GM12872 (cell line): ENCODE data around the gene COL6A1.

Experiments
- TF ChIP-seq, protein P1 (sequence below): IDR thresholded peaks from 3 replicates; pipeline ENCODE4 v1.5.1; 2011; ENCODE audit warnings: low read depth, mild to moderate bottlenecking, low read length, moderate library complexity; ENCODE audit not compliant: insufficient read depth

The COL6A1 gene

DNA sequence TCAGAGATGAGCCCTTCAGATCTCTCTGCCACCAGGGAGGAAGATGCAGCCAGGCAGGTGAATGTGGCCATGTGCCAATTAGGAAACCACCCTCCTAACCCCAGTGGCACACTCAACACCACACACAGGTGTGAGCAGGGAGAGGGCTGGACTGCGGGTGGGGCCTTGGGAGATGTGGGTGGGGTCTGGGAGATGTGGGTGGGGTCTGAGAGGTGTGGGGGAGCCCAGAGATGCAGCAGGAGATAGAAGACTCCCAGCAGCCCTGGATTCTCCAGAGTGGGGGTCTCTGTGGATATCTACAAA is 43.2 kb upstream of the COL6A1 start:
- TF ChIP-seq, protein P1, sequence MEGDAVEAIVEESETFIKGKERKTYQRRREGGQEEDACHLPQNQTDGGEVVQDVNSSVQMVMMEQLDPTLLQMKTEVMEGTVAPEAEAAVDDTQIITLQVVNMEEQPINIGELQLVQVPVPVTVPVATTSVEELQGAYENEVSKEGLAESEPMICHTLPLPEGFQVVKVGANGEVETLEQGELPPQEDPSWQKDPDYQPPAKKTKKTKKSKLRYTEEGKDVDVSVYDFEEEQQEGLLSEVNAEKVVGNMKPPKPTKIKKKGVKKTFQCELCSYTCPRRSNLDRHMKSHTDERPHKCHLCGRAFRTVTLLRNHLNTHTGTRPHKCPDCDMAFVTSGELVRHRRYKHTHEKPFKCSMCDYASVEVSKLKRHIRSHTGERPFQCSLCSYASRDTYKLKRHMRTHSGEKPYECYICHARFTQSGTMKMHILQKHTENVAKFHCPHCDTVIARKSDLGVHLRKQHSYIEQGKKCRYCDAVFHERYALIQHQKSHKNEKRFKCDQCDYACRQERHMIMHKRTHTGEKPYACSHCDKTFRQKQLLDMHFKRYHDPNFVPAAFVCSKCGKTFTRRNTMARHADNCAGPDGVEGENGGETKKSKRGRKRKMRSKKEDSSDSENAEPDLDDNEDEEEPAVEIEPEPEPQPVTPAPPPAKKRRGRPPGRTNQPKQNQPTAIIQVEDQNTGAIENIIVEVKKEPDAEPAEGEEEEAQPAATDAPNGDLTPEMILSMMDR: no peak

GRCh38 chr21:45938811-45939520 is 42.6 kb upstream of the COL6A1 start:
- TF ChIP-seq, protein P1: no peak

DNA sequence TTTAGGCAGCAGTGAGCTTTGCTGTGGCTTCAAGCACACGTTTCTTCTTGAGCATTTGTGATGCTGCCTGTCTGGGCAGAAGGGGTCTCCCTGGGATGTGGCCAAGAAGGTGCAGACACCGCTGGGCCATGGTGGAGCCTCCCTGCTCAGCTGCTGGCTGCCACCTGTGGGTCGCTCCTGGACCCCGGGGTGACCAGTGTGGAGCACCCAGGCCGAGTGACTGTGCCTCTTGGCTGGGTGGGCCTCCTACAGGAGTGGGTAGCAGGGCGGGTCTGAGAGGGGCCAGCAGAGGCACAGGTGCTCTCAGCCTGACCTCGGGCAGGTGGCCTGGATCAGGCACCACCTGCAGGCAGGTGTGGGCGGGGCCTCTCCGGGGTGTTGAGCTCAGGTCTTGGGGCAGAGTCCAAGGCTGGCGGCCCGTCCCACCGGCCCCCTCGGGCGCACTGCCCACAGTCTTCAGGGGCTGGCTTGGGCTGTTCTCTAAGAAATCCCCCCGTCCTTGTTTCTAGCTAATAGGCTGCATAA is 42.0 kb upstream of the COL6A1 start:
- TF ChIP-seq, protein P1: no peak

DNA sequence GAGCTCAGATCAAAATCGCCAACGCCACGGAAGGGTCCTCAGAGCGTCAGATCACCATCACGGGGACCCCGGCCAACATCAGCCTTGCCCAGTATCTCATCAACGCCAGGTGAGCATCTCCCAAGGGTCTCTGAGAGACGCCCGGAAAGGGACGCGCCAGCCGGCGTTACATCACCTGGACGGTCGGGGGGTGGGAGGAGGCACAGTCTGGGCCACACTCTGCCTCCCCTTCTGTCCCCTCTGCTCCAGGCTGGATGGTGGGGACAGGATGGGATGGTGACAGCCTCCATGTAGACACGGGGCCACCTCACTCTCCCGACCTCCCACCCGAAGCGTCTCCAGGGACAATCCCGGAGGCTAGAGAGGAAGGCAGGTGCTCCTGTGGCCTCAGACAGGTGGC is 41.5 kb upstream of the COL6A1 start:
- TF ChIP-seq, protein P1: no peak

DNA sequence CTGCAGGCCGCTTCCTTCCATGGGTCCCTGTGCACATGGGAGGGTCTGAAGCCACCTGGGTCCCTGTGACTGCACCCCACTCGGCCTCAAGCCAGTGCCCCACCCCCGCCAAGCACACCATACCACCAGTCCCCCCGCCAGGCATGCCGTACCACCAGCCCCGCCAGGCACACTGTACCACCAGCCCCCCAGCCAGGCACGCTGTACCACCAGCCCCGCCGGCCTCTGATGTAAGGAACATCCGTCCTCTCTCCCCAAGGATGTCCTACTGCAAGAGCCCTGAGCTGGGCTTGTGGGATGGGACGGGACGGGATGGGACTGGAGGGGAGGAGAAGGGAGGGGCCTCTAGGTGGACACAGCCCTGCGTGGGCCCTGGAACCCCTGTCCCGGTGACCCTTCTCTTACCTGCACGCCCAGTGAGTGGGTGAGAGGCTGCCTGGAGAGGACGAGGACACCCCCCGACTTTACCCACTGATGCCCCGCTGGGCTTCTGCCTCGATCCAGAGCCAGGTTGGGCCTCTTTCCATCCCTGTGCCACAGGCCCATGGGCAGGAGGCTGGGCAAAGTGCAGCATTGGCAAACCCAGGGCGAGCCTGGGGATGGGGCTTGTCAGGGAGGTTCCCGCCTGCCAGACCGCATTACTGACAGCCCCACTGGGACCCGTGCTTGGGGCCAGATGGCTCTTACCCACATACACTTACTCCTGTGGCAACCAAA is 40.8 kb upstream of the COL6A1 start:
- TF ChIP-seq, protein P1: no peak

- TF ChIP-seq, protein P1: no peak
Observed at GRCh38 chr21:45941338-45941710, 40.2 kb upstream of the COL6A1 start.

- TF ChIP-seq, protein P1: no peak
Observed at GRCh38 chr21:45941717-45942546, 39.6 kb upstream of the COL6A1 start.
